Fibroblast of the aortic adventitia (primary cell): ENCODE results near the gene GRIP1. TPM values are rescaled to one million over a fixed set of nuclear protein-coding genes. Genes with fewer than 3 reads are reported as not detected.
A peak's percentile ranks its signal among the peaks of the same experiment; 100 is the strongest.

Experiments used
- DNase-seq: peaks from one replicate; pipeline ENCODE4 v3.0.0-alpha.2; 2010; ENCODE audit warnings: low read depth
- H3K4me3 ChIP-seq: 2 replicates; pipeline ENCODE4 v1.5.1; 2011; ENCODE audit warnings: low read depth, mild to moderate bottlenecking, control low read depth, low read length, moderate library complexity
- CTCF ChIP-seq: IDR thresholded peaks from 2 replicates; pipeline ENCODE4 v1.5.1; 2011; ENCODE audit warnings: mild to moderate bottlenecking, low read length, control low read depth, inconsistent platforms; ENCODE audit not compliant: insufficient read depth
- total RNA-seq: library from RNA; depleted of rRNA; stranded (reverse); fragments of >200 nt; gene quantifications from 2 replicates; pipeline ENCODE4 v1.2.3, GENCODE V29; 2012; ENCODE audit warnings: low replicate concordance

The GRIP1 gene
- total RNA-seq, 1 donor: 0.90 TPM

- no peak overlapping the region for H3K4me3 ChIP-seq
- no peak for DNase-seq
- TF ChIP-seq CTCF: no peak
Observed at GRCh38 chr12:66417217-66417616, 261.7 kb downstream of the GRIP1 start.

GRCh38 chr12:66409195-66409871, 269.5 kb downstream of the GRIP1 start:
- no peak overlapping the region for H3K4me3 ChIP-seq
- DNase-seq: peak; percentile 84
- peak; percentile 81 for TF ChIP-seq CTCF

- no peak for TF ChIP-seq CTCF
- peak; percentile 65 for DNase-seq
- no peak overlapping the region for H3K4me3 ChIP-seq
Observed at GRCh38 chr12:66405395-66405794, 273.5 kb downstream of the GRIP1 start.

- no peak overlapping the region for H3K4me3 ChIP-seq
- no peak for TF ChIP-seq CTCF
- no peak for DNase-seq
Observed at GRCh38 chr12:66403746-66404145, 275.1 kb downstream of the GRIP1 start.

- no peak for TF ChIP-seq CTCF
- no peak for DNase-seq
- H3K4me3 ChIP-seq: no peak overlapping the region
Observed at GRCh38 chr12:66399911-66400306, 279.0 kb downstream of the GRIP1 start.

- no peak overlapping the region for H3K4me3 ChIP-seq
- peak; percentile 42 for DNase-seq
- TF ChIP-seq CTCF: no peak
Observed at GRCh38 chr12:66398931-66399910, 279.7 kb downstream of the GRIP1 start.
